Fibroblast of lung (primary cell): ENCODE results near the gene ADAD1. TPM values are rescaled to one million over a fixed set of nuclear protein-coding genes. Genes with fewer than 3 reads are reported as not detected.

Source experiments
- DNase-seq, 2 donors: peaks; one replicate each; pipeline versions ENCODE4 v3.0.0 to v3.0.0-alpha.2; 2010; ENCODE audit warnings: low read depth in 2 of 2
- H2AFZ ChIP-seq: 2 replicates; pipeline ENCODE4 v1.5.1; 2012; ENCODE audit warnings: low read length, control low read depth, inconsistent platforms
- H3K27ac ChIP-seq: 2 replicates; pipeline ENCODE4 v1.5.1; 2011; ENCODE audit warnings: low read length, control low read depth; ENCODE audit not compliant: insufficient read depth
- H3K27me3 ChIP-seq: 2 replicates; pipeline ENCODE4 v1.5.1; 2011; ENCODE audit warnings: mild to moderate bottlenecking, low read length; ENCODE audit not compliant: control insufficient read depth, insufficient read depth
- H3K36me3 ChIP-seq: 2 replicates; pipeline ENCODE4 v1.5.1; 2011; ENCODE audit warnings: low read length; ENCODE audit not compliant: control insufficient read depth, insufficient read depth
- H3K4me1 ChIP-seq: 2 replicates; pipeline ENCODE4 v1.5.1; 2011; ENCODE audit warnings: low read length; ENCODE audit not compliant: control insufficient read depth, insufficient read depth; ENCODE audit errors: extremely low read depth
- H3K4me2 ChIP-seq: 2 replicates; pipeline ENCODE4 v1.5.1; 2011; ENCODE audit warnings: low read length, control low read depth; ENCODE audit not compliant: insufficient read depth; ENCODE audit errors: extremely low read depth
- H3K4me3 ChIP-seq, 4 experiments: fragments of 200-600 bp in 1 of 4; sonication (generic) in 1 of 4; replicated peaks in 1 of 4; 2 replicates each; pipeline ENCODE4 v1.5.1; 2011 to 2016; ENCODE audit warnings: low read length in 4 of 4, low read depth in 3 of 4, mild to moderate bottlenecking in 3 of 4, control low read depth in 2 of 4, inconsistent platforms in 1 of 4, mixed read lengths in 1 of 4; ENCODE audit not compliant: insufficient read depth in 1 of 4; ENCODE audit errors: control extremely low read depth in 1 of 4
- H3K79me2 ChIP-seq: 2 replicates; pipeline ENCODE4 v1.5.1; 2012; ENCODE audit warnings: mild to moderate bottlenecking, low read length, inconsistent platforms; ENCODE audit not compliant: control insufficient read depth, insufficient read depth
- H3K9ac ChIP-seq: 2 replicates; pipeline ENCODE4 v1.5.1; 2011; ENCODE audit warnings: mild to moderate bottlenecking, low read length, control low read depth; ENCODE audit not compliant: insufficient read depth
- H3K9me3 ChIP-seq: 2 replicates; pipeline ENCODE4 v1.5.1; 2012; ENCODE audit warnings: low read depth, low read length; ENCODE audit not compliant: control insufficient read depth, insufficient read depth
- H4K20me1 ChIP-seq: 2 replicates; pipeline ENCODE4 v1.5.1; 2011; ENCODE audit warnings: low read length; ENCODE audit not compliant: control insufficient read depth, insufficient read depth; ENCODE audit errors: extremely low read depth
- EZH2 ChIP-seq: IDR thresholded peaks from 2 replicates; pipeline ENCODE4 v1.5.1; 2012; ENCODE audit warnings: low read length, control low read depth, mild to moderate bottlenecking; ENCODE audit errors: missing control alignments
- polyA plus RNA-seq, 2 donors: library from polyadenylated mRNA; depleted of rRNA in 1 of 2; stranded (reverse) in 1 of 2; unstranded in 1 of 2; fragments of >200 nt; gene quantifications; 2 replicates each; pipeline ENCODE4 v1.2.1, GENCODE V29; 2011 to 2012; ENCODE audit warnings: missing spikeins in 1 of 2
- total RNA-seq: library from RNA; depleted of rRNA; stranded (reverse); fragments of >200 nt; gene quantifications from 2 replicates; pipeline ENCODE4 v1.2.1, GENCODE V29; 2014
- TF ChIP-seq, protein P1 (sequence below), 2 donors: IDR thresholded peaks in 1 of 2; conservative IDR thresholded peaks in 1 of 2; 1 replicate in 1 of 2; 2 replicates in 1 of 2; pipeline ENCODE4 v1.5.1; 2011 to 2012; ENCODE audit warnings: low read length in 2 of 2, control low read depth in 1 of 2, inconsistent platforms in 1 of 2, low read depth in 1 of 2, mild to moderate bottlenecking in 1 of 2

Gene ADAD1
- total and polyA plus RNA-seq, 2 donors (not counting 1 experiment from before 2014, with no cell fraction given) = not detected

DNA sequence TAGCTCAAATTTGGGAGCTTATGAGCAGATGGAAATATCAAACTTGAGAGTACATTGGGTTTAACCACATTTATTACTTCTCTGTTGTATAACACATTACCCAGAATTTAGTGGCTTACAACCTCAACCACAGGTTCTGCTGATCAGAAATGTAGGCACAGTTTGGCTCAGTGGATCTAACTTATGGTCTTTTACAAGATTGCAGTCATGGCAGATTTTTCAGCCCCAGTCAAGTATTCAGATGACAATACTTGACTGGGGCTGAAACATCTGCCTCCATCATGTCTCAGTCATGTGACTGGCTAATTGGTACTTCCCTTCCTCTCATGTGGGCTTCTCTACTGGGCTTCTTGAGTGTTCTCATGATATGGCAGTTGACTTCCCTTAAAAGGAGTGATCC, 44.0 kb upstream of the ADAD1 start:
- no peak for DNase-seq
- H3K27ac ChIP-seq = no peak overlapping the region
- no peak overlapping the region for H3K9ac ChIP-seq
- H4K20me1 ChIP-seq = no peaks in the 10 kb centered on the region
- TF ChIP-seq, protein P1, sequence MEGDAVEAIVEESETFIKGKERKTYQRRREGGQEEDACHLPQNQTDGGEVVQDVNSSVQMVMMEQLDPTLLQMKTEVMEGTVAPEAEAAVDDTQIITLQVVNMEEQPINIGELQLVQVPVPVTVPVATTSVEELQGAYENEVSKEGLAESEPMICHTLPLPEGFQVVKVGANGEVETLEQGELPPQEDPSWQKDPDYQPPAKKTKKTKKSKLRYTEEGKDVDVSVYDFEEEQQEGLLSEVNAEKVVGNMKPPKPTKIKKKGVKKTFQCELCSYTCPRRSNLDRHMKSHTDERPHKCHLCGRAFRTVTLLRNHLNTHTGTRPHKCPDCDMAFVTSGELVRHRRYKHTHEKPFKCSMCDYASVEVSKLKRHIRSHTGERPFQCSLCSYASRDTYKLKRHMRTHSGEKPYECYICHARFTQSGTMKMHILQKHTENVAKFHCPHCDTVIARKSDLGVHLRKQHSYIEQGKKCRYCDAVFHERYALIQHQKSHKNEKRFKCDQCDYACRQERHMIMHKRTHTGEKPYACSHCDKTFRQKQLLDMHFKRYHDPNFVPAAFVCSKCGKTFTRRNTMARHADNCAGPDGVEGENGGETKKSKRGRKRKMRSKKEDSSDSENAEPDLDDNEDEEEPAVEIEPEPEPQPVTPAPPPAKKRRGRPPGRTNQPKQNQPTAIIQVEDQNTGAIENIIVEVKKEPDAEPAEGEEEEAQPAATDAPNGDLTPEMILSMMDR (conservative IDR thresholded peaks at IDR 0.05 in 1 of 2, IDR thresholded peaks at IDR 0.05 in 1 of 2; ENCODE audit: low read depth in 1 of 2, low read length in 2 of 2) = no peak
- TF ChIP-seq EZH2 = no peak
- H3K4me3 ChIP-seq = no peak overlapping the region
- no peaks in the 10 kb centered on the region for H3K4me1 ChIP-seq
- no peak overlapping the region for H2AFZ ChIP-seq
- H3K36me3 ChIP-seq = no peaks in the 10 kb centered on the region
- no peaks in the 10 kb centered on the region for H3K27me3 ChIP-seq
- no peak overlapping the region for H3K4me2 ChIP-seq
- no peaks in the 10 kb centered on the region for H3K79me2 ChIP-seq
- no peaks in the 10 kb centered on the region for H3K9me3 ChIP-seq

DNA sequence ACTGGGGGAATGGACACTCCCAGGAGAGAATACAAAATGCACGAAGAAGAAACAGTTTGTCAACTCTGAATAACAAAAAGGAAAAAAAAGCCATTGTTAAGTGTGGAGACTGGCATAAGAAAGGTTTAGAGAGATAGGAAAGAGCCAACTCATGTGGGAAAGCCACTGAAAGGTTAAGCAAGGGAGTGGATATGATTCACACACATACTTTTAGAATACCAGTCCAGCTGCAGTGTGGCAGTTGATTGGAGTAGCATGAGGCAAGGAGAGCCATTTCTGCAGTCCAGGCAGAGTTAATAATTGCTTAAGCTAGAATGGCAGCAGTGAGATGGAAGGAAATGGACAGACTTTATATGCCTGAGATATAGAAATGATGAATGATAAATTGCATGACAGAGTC, 36.9 kb upstream of the ADAD1 start:
- Histone ChIP-seq H3K9ac (no peak overlapping the region), H3K27ac (no peak overlapping the region)

DNA sequence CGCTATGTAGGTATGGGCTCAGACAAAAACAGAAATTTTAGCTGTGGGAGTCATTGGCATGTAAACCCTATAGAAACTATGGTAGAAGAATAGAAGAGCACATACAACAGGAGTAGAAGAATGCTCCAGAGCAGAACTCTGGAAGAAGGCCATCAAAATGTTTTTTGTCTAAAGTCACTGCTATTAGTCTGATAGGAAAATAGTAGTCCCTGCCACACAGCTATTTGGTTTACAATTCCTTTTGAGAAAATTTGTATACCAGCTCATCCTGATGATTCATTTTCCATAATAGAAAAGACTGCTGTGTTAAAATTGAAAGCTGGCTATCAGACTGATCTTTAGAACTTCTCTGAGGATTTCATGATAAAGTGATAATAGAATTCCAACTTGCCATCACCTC, 32.8 kb upstream of the ADAD1 start:
- Histone ChIP-seq H3K36me3 (no peaks in the 10 kb centered on the region), H3K9ac (no peak overlapping the region), H4K20me1 (no peaks in the 10 kb centered on the region), H2AFZ (no peak overlapping the region), H3K9me3 (no peaks in the 10 kb centered on the region), H3K4me3 (no peak overlapping the region), H3K27me3 (no peaks in the 10 kb centered on the region), H3K4me2 (no peak overlapping the region), H3K79me2 (no peaks in the 10 kb centered on the region), H3K27ac (no peak overlapping the region), H3K4me1 (no peaks in the 10 kb centered on the region)
- DNase-seq = peak in 1 of 2 donors; percentile 37
- no peak for TF ChIP-seq EZH2
- TF ChIP-seq, protein P1 (conservative IDR thresholded peaks at IDR 0.05 in 1 of 2, IDR thresholded peaks at IDR 0.05 in 1 of 2; ENCODE audit: low read depth in 1 of 2, low read length in 2 of 2) = no peak

More for the DNA sequence above, 36.9 kb upstream of the ADAD1 start:
- TF ChIP-seq, protein P1 (conservative IDR thresholded peaks at IDR 0.05 in 1 of 2, IDR thresholded peaks at IDR 0.05 in 1 of 2; ENCODE audit: low read depth in 1 of 2, low read length in 2 of 2) = no peak
- no peak for TF ChIP-seq EZH2
- Histone ChIP-seq H3K4me2 (no peak overlapping the region), H3K9me3 (no peaks in the 10 kb centered on the region), H4K20me1 (no peaks in the 10 kb centered on the region), H3K4me1 (no peaks in the 10 kb centered on the region), H3K27me3 (no peaks in the 10 kb centered on the region), H3K4me3 (no peak overlapping the region), H3K36me3 (no peaks in the 10 kb centered on the region), H2AFZ (no peak overlapping the region), H3K79me2 (no peaks in the 10 kb centered on the region)
- peak; percentile 58 to 88 for DNase-seq
